GM23338 (cell line): ENCODE data around the gene CAPN1. TPM values are rescaled to one million over a fixed set of nuclear protein-coding genes. Genes with fewer than 3 reads are reported as not detected.

Experiments
- ATAC-seq: fragments of 200-7000 bp; cut with Tn5 transposase; 3 replicates; pipeline ENCODE4 v1.9.1; 2020
- DNase-seq: peaks from one replicate; pipeline ENCODE4 v3.0.0-alpha.2; 2015; ENCODE audit warnings: low spot score
- H2AFZ ChIP-seq: fragments of 200-600 bp; sonication (generic); 2 replicates; pipeline ENCODE4 v1.8.0; 2016; ENCODE audit warnings: antibody characterized with exemption, mild to moderate bottlenecking, moderate library complexity
- H3F3A ChIP-seq: fragments of 200-600 bp; sonication (generic); replicated peaks from 2 replicates; pipeline ENCODE4 v1.8.0; 2017; ENCODE audit warnings: antibody characterized with exemption, mixed run types, low read depth
- H3K27ac ChIP-seq: fragments of 200-600 bp; sonication (generic); 2 replicates; pipeline ENCODE4 v1.6.1; 2016; ENCODE audit warnings: low read depth
- H3K27me3 ChIP-seq: fragments of 200-600 bp; sonication (generic); 2 replicates; pipeline ENCODE4 v1.8.0; 2016; ENCODE audit warnings: mild to moderate bottlenecking, mixed run types, moderate library complexity; ENCODE audit not compliant: insufficient read depth
- H3K36me3 ChIP-seq: fragments of 200-600 bp; sonication (generic); 2 replicates; pipeline ENCODE4 v1.8.0; 2016; ENCODE audit warnings: mild to moderate bottlenecking; ENCODE audit not compliant: insufficient read depth
- H3K4me1 ChIP-seq: fragments of 200-600 bp; sonication (generic); 2 replicates; pipeline ENCODE4 v1.8.0; 2016; ENCODE audit warnings: mild to moderate bottlenecking, moderate library complexity; ENCODE audit not compliant: insufficient read depth
- H3K4me2 ChIP-seq: fragments of 200-600 bp; sonication (generic); 2 replicates; pipeline ENCODE4 v1.7.1; 2017; ENCODE audit warnings: mixed run types
- H3K4me3 ChIP-seq: fragments of 200-600 bp; sonication (generic); 2 replicates; pipeline ENCODE4 v1.6.1; 2016; ENCODE audit warnings: mixed run types
- H3K79me2 ChIP-seq: fragments of 200-600 bp; sonication (generic); replicated peaks from 2 replicates; pipeline ENCODE4 v1.8.0; 2017; ENCODE audit warnings: mild to moderate bottlenecking; ENCODE audit not compliant: insufficient read depth
- H3K9me2 ChIP-seq: fragments of 200-600 bp; sonication (generic); 2 replicates; pipeline ENCODE4 v1.8.0; 2017; ENCODE audit not compliant: insufficient read depth
- H4K20me1 ChIP-seq: fragments of 200-600 bp; sonication (generic); replicated peaks from 2 replicates; pipeline ENCODE4 v1.8.0; 2017; ENCODE audit warnings: mild to moderate bottlenecking; ENCODE audit not compliant: insufficient read depth
- H3K27ac Mint-ChIP-seq: 2 replicates; pipeline ENCODE4 v1.8.0; 2020; ENCODE audit warnings: inconsistent platforms, mild to moderate bottlenecking, moderate library complexity, mixed read lengths
- H3K27me3 Mint-ChIP-seq: 3 replicates; pipeline ENCODE4 v1.8.0; 2022; ENCODE audit warnings: low read depth, mild to moderate bottlenecking, moderate library complexity, mixed read lengths, inconsistent platforms; ENCODE audit not compliant: insufficient read depth, poor library complexity
- H3K36me3 Mint-ChIP-seq: 3 replicates; pipeline ENCODE4 v1.8.0; 2021; ENCODE audit warnings: low read depth, mild to moderate bottlenecking, inconsistent platforms, moderate library complexity, mixed read lengths
- H3K4me1 Mint-ChIP-seq: 3 replicates; pipeline ENCODE4 v1.8.0; 2020; ENCODE audit warnings: mild to moderate bottlenecking, inconsistent platforms, mixed read lengths
- H3K4me3 Mint-ChIP-seq: 3 replicates; pipeline ENCODE4 v1.8.0; 2021; ENCODE audit warnings: moderate library complexity, mild to moderate bottlenecking, inconsistent platforms, mixed read lengths
- H3K9me3 Mint-ChIP-seq: 3 replicates; pipeline ENCODE4 v1.8.0; 2020; ENCODE audit warnings: moderate library complexity, mild to moderate bottlenecking, inconsistent platforms, mixed read lengths
- CREB1 ChIP-seq: fragments of 250-450 bp; sonication (Bioruptor Pico); IDR thresholded peaks from 2 replicates; pipeline ENCODE4 v1.5.0; 2020; ENCODE audit warnings: low read depth, mild to moderate bottlenecking, moderate library complexity
- ETS1 ChIP-seq: IDR thresholded peaks from 2 replicates; pipeline ENCODE4 v1.6.1; 2016; ENCODE audit warnings: antibody characterized with exemption
- EZH2 ChIP-seq: fragments of 200-600 bp; sonication (generic); IDR thresholded peaks from one replicate; pipeline ENCODE4 v1.8.0; 2017; ENCODE audit warnings: antibody characterized with exemption, mild to moderate bottlenecking, low read depth; ENCODE audit not compliant: unreplicated experiment
- EZH2phosphoT487 ChIP-seq: fragments of 200-600 bp; sonication (generic); IDR thresholded peaks from one replicate; pipeline ENCODE4 v1.8.1; 2018; ENCODE audit warnings: antibody characterized with exemption; ENCODE audit not compliant: unreplicated experiment
- JUNB ChIP-seq: IDR thresholded peaks from one replicate; pipeline ENCODE4 v1.6.1; 2016; ENCODE audit warnings: antibody characterized with exemption; ENCODE audit not compliant: unreplicated experiment
- NANOG ChIP-seq: IDR thresholded peaks from 2 replicates; pipeline ENCODE4 v1.6.1; 2016; ENCODE audit warnings: antibody characterized with exemption, borderline replicate concordance
- POLR2AphosphoS5 ChIP-seq: IDR thresholded peaks from 2 replicates; pipeline ENCODE4 v1.6.1; 2016; ENCODE audit warnings: antibody characterized with exemption, low read depth
- STAT1 ChIP-seq: IDR thresholded peaks from one replicate; pipeline ENCODE4 v1.6.1; 2016; ENCODE audit warnings: antibody characterized with exemption; ENCODE audit not compliant: unreplicated experiment
- ZNF114 ChIP-seq: fragments of 250-450 bp; sonication (Bioruptor Pico); IDR thresholded peaks from 2 replicates; pipeline ENCODE4 v1.5.0; 2020; ENCODE audit warnings: mild to moderate bottlenecking, moderate library complexity
- ZNF331 ChIP-seq: fragments of 250-450 bp; sonication (Bioruptor Pico); IDR thresholded peaks from 2 replicates; pipeline ENCODE4 v1.5.0; 2020; ENCODE audit warnings: low read depth, mild to moderate bottlenecking, moderate library complexity
- polyA plus RNA-seq: library from polyadenylated mRNA; unstranded; fragments of >200 nt; fragmentation: Nextera tagmentation; extraction: Ambion mirVana; gene quantifications from 2 replicates; pipeline ENCODE4 v1.2.1, GENCODE V29; 2016
- total RNA-seq: library from RNA; depleted of rRNA; stranded (reverse); fragments of >200 nt; shearing (Covaris generic); gene quantifications from 2 replicates; pipeline ENCODE4 v1.2.3, GENCODE V29; 2014
- TF ChIP-seq, protein P1 (sequence below), 2 experiments: fragments of 200-600 bp in 1 of 2; sonication (generic) in 1 of 2; conservative IDR thresholded peaks; 2 replicates each; pipeline versions ENCODE4 v1.5.1 to v1.6.1; 2016 to 2017; ENCODE audit warnings: antibody characterized with exemption in 2 of 2, low read depth in 2 of 2, mild to moderate bottlenecking in 2 of 2, moderate library complexity in 1 of 2
- TF ChIP-seq, protein P2 (sequence below): fragments of 250-450 bp; sonication (Bioruptor Pico); IDR thresholded peaks from 2 replicates; pipeline ENCODE4 v1.5.0; 2020; ENCODE audit warnings: mild to moderate bottlenecking, moderate library complexity
- TF ChIP-seq, protein P3 (sequence below): IDR thresholded peaks from one replicate; pipeline ENCODE4 v1.6.1; 2018; ENCODE audit warnings: antibody characterized with exemption; ENCODE audit not compliant: unreplicated experiment

Gene CAPN1
- total and polyA plus RNA-seq, 2 experiments from 2014 or later = 67.3 to 277 TPM

DNA sequence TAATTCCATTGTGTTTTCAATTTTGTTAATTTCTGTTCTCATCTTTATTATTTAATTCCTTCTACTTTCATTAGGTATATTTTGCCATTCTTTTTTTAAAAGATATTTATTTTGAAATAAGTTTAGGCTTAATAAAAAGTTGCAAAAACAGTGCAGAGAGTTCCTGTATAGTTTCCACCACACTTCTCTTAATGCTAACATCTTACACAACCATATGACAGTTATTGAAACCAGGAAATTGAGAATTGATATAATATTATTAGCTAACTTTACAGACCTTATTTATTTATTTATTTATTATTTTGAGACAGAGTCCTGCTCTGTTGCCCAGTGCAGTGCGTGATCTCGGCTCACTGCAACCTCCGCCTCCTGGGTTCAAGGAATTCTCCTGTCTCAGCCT is 25.5 kb upstream of the CAPN1 start:
- no peak overlapping the region for H3K4me3 Mint-ChIP-seq
- peaks cover 3% of the 10 kb centered on the region for H3K27me3 Mint-ChIP-seq
- H3K27me3 ChIP-seq = no peaks in the 10 kb centered on the region
- no peak for ATAC-seq
- H3K27ac ChIP-seq = no peak overlapping the region
- DNase-seq = no peak
- no peaks in the 10 kb centered on the region for H3K4me1 Mint-ChIP-seq
- H3K27ac Mint-ChIP-seq = no peak overlapping the region
- no peaks in the 10 kb centered on the region for H4K20me1 ChIP-seq
- no peak overlapping the region for H2AFZ ChIP-seq
- H3K9me3 Mint-ChIP-seq = no peaks in the 10 kb centered on the region
- H3K36me3 ChIP-seq = no peaks in the 10 kb centered on the region
- H3K4me1 ChIP-seq = no peaks in the 10 kb centered on the region
- H3F3A ChIP-seq = no peaks in the 10 kb centered on the region
- no peak for TF ChIP-seq EZH2
- TF ChIP-seq, protein P1, sequence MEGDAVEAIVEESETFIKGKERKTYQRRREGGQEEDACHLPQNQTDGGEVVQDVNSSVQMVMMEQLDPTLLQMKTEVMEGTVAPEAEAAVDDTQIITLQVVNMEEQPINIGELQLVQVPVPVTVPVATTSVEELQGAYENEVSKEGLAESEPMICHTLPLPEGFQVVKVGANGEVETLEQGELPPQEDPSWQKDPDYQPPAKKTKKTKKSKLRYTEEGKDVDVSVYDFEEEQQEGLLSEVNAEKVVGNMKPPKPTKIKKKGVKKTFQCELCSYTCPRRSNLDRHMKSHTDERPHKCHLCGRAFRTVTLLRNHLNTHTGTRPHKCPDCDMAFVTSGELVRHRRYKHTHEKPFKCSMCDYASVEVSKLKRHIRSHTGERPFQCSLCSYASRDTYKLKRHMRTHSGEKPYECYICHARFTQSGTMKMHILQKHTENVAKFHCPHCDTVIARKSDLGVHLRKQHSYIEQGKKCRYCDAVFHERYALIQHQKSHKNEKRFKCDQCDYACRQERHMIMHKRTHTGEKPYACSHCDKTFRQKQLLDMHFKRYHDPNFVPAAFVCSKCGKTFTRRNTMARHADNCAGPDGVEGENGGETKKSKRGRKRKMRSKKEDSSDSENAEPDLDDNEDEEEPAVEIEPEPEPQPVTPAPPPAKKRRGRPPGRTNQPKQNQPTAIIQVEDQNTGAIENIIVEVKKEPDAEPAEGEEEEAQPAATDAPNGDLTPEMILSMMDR (conservative IDR thresholded peaks at IDR 0.05; ENCODE audit: low read depth in 2 of 2) = no peak
- no peak for TF ChIP-seq ZNF114 (CRISPR knock-in tag)
- no peak for TF ChIP-seq CREB1 (CRISPR knock-in tag)
- TF ChIP-seq POLR2AphosphoS5 = no peak
- no peak for TF ChIP-seq STAT1
- TF ChIP-seq, protein P2, sequence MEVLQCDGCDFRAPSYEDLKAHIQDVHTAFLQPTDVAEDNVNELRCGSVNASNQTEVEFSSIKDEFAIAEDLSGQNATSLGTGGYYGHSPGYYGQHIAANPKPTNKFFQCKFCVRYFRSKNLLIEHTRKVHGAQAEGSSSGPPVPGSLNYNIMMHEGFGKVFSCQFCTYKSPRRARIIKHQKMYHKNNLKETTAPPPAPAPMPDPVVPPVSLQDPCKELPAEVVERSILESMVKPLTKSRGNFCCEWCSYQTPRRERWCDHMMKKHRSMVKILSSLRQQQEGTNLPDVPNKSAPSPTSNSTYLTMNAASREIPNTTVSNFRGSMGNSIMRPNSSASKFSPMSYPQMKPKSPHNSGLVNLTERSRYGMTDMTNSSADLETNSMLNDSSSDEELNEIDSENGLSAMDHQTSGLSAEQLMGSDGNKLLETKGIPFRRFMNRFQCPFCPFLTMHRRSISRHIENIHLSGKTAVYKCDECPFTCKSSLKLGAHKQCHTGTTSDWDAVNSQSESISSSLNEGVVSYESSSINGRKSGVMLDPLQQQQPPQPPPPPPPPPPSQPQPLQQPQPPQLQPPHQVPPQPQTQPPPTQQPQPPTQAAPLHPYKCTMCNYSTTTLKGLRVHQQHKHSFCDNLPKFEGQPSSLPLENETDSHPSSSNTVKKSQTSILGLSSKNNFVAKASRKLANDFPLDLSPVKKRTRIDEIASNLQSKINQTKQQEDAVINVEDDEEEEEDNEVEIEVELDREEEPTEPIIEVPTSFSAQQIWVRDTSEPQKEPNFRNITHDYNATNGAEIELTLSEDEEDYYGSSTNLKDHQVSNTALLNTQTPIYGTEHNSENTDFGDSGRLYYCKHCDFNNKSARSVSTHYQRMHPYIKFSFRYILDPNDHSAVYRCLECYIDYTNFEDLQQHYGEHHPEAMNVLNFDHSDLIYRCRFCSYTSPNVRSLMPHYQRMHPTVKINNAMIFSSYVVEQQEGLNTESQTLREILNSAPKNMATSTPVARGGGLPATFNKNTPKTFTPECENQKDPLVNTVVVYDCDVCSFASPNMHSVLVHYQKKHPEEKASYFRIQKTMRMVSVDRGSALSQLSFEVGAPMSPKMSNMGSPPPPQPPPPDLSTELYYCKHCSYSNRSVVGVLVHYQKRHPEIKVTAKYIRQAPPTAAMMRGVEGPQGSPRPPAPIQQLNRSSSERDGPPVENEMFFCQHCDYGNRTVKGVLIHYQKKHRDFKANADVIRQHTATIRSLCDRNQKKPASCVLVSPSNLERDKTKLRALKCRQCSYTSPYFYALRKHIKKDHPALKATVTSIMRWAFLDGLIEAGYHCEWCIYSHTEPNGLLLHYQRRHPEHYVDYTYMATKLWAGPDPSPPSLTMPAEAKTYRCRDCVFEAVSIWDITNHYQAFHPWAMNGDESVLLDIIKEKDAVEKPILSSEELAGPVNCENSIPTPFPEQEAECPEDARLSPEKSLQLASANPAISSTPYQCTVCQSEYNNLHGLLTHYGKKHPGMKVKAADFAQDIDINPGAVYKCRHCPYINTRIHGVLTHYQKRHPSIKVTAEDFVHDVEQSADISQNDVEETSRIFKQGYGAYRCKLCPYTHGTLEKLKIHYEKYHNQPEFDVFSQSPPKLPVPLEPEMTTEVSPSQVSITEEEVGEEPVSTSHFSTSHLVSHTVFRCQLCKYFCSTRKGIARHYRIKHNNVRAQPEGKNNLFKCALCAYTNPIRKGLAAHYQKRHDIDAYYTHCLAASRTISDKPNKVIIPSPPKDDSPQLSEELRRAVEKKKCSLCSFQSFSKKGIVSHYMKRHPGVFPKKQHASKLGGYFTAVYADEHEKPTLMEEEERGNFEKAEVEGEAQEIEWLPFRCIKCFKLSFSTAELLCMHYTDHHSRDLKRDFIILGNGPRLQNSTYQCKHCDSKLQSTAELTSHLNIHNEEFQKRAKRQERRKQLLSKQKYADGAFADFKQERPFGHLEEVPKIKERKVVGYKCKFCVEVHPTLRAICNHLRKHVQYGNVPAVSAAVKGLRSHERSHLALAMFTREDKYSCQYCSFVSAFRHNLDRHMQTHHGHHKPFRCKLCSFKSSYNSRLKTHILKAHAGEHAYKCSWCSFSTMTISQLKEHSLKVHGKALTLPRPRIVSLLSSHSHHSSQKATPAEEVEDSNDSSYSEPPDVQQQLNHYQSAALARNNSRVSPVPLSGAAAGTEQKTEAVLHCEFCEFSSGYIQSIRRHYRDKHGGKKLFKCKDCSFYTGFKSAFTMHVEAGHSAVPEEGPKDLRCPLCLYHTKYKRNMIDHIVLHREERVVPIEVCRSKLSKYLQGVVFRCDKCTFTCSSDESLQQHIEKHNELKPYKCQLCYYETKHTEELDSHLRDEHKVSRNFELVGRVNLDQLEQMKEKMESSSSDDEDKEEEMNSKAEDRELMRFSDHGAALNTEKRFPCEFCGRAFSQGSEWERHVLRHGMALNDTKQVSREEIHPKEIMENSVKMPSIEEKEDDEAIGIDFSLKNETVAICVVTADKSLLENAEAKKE (CRISPR knock-in tag) = no peak
- TF ChIP-seq NANOG = no peak
- TF ChIP-seq ZNF331 (CRISPR knock-in tag) = no peak
- TF ChIP-seq, protein P3, sequence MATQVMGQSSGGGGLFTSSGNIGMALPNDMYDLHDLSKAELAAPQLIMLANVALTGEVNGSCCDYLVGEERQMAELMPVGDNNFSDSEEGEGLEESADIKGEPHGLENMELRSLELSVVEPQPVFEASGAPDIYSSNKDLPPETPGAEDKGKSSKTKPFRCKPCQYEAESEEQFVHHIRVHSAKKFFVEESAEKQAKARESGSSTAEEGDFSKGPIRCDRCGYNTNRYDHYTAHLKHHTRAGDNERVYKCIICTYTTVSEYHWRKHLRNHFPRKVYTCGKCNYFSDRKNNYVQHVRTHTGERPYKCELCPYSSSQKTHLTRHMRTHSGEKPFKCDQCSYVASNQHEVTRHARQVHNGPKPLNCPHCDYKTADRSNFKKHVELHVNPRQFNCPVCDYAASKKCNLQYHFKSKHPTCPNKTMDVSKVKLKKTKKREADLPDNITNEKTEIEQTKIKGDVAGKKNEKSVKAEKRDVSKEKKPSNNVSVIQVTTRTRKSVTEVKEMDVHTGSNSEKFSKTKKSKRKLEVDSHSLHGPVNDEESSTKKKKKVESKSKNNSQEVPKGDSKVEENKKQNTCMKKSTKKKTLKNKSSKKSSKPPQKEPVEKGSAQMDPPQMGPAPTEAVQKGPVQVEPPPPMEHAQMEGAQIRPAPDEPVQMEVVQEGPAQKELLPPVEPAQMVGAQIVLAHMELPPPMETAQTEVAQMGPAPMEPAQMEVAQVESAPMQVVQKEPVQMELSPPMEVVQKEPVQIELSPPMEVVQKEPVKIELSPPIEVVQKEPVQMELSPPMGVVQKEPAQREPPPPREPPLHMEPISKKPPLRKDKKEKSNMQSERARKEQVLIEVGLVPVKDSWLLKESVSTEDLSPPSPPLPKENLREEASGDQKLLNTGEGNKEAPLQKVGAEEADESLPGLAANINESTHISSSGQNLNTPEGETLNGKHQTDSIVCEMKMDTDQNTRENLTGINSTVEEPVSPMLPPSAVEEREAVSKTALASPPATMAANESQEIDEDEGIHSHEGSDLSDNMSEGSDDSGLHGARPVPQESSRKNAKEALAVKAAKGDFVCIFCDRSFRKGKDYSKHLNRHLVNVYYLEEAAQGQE = no peak
- no peak for TF ChIP-seq EZH2phosphoT487
- no peak for TF ChIP-seq JUNB
- no peak for TF ChIP-seq ETS1
- no peak overlapping the region for H3K4me3 ChIP-seq
- H3K4me2 ChIP-seq = no peak overlapping the region
- H3K36me3 Mint-ChIP-seq = no peaks in the 10 kb centered on the region; the same call in 2 of the 3 replicates
- H3K9me2 ChIP-seq = no peaks in the 10 kb centered on the region
- H3K79me2 ChIP-seq = no peaks in the 10 kb centered on the region
